Subcutaneous abdominal adipose tissue (tissue), 5 donors: ENCODE data around the gene STK40.

Experiments used
- H3K27ac ChIP-seq: one replicate; pipeline ENCODE4 v1.7.0; 2013; ENCODE audit warnings: low read depth, mild to moderate bottlenecking, inconsistent platforms, low read length, moderate library complexity
- H3K27me3 ChIP-seq, 5 donors: one replicate each; pipeline ENCODE4 v1.7.0; 2013; ENCODE audit warnings: low read length in 5 of 5, inconsistent platforms in 1 of 5; ENCODE audit not compliant: control insufficient read depth in 5 of 5, insufficient read depth in 4 of 5
- H3K36me3 ChIP-seq, 5 donors: one replicate each; pipeline ENCODE4 v1.7.0; 2013; ENCODE audit warnings: low read length in 5 of 5; ENCODE audit not compliant: control insufficient read depth in 5 of 5, insufficient read depth in 5 of 5
- H3K4me1 ChIP-seq, 5 donors: one replicate each; pipeline ENCODE4 v1.7.0; 2013; ENCODE audit warnings: low read length in 5 of 5, mild to moderate bottlenecking in 3 of 5, moderate library complexity in 1 of 5; ENCODE audit not compliant: control insufficient read depth in 5 of 5, insufficient read depth in 5 of 5
- H3K4me3 ChIP-seq, 5 donors: one replicate each; pipeline ENCODE4 v1.7.0; 2013; ENCODE audit warnings: low read length in 5 of 5, low read depth in 1 of 5
- H3K9ac ChIP-seq, 5 donors: one replicate each; pipeline ENCODE4 v1.7.0; 2013; ENCODE audit warnings: low read length in 5 of 5, mild to moderate bottlenecking in 4 of 5, moderate library complexity in 3 of 5
- H3K9me3 ChIP-seq, 5 donors: one replicate each; pipeline ENCODE4 v1.7.0; 2013; ENCODE audit warnings: low read length in 5 of 5; ENCODE audit not compliant: control insufficient read depth in 5 of 5
- donor health status: healthy.
- donor health status: healthy.
- donor health status: healthy.
- donor health status: healthy.
- donor health status: healthy.

The STK40 gene

GRCh38 chr1:36349241-36349671 is 36.5 kb downstream of the STK40 start:
- Histone ChIP-seq H3K9me3 (no peaks in the 10 kb centered on the region), H3K27ac (peak overlapping the region; percentile 80), H3K36me3 (peaks cover 0 to 81% (median 73%) of the 10 kb centered on the region in 5 donors), H3K27me3 (no peaks in the 10 kb centered on the region), H3K4me1 (peaks cover 7 to 43% (median 38%) of the 10 kb centered on the region in 5 donors), H3K4me3 (no peak overlapping the region), H3K9ac (peak overlapping the region; percentile 2 to 55 (median 41))

DNA sequence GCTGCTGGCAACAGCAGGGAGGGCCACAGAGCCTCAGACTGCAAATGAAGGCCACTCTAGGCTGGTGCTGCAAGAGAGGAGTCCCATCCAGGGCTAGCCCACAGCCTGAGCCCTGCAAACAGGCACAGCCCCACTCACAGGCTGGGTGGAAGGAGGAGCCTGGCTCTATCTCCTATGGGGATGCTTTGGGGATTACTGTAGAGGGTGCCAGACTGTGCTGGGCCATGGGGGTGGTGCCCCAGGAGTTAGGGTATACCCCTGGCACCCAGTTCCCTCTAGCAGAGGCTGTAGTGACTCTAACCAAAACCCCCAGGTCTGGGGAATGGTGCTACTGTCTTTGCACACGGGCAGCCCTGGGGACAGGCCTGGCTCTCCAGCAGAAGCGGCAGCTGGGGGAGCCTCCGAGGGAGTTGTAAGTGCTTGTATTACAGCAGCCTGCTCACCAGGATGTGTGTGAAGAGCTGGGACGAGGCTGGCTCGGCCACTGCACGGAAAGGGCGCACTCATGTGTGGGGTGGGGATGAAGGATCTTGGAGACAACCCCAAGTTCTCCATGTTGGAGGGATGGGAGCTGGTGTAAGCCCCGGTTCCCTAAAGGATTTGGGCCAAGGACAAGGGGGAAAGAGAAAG is 38.9 kb downstream of the STK40 start:
- H3K4me1 ChIP-seq: peaks cover 7 to 45% (median 43%) of the 10 kb centered on the region in 5 donors
- no peak overlapping the region for H3K4me3 ChIP-seq
- no peaks in the 10 kb centered on the region for H3K9me3 ChIP-seq
- no peak overlapping the region for H3K27ac ChIP-seq
- H3K9ac ChIP-seq: no peak overlapping the region
- H3K36me3 ChIP-seq: peaks cover 0 to 77% (median 69%) of the 10 kb centered on the region in 5 donors
- no peaks in the 10 kb centered on the region for H3K27me3 ChIP-seq

GRCh38 chr1:36345353-36345752 is 40.4 kb downstream of the STK40 start:
- Histone ChIP-seq H3K9me3 (no peaks in the 10 kb centered on the region), H3K27ac (no peak overlapping the region), H3K27me3 (no peaks in the 10 kb centered on the region), H3K9ac (no peak overlapping the region), H3K4me3 (no peak overlapping the region), H3K4me1 (peaks cover 7 to 30% (median 28%) of the 10 kb centered on the region in 5 donors), H3K36me3 (peaks cover 0 to 88% (median 80%) of the 10 kb centered on the region in 5 donors)

- H3K27me3 ChIP-seq: no peaks in the 10 kb centered on the region
- peaks cover 2 to 27% (median 21%) of the 10 kb centered on the region in 5 donors for H3K4me1 ChIP-seq
- H3K27ac ChIP-seq: peak overlapping the region; percentile 75
These were observed 41.4 kb downstream of the STK40 start for GRCh38 chr1:36344395-36344680.

GRCh38 chr1:36343651-36344394 is 41.9 kb downstream of the STK40 start:
- Histone ChIP-seq H3K4me1 (peaks cover 0 to 29% (median 24%) of the 10 kb centered on the region in 5 donors), H3K4me3 (no peak overlapping the region), H3K27ac (peak overlapping the region; percentile 75), H3K9me3 (no peaks in the 10 kb centered on the region), H3K27me3 (no peaks in the 10 kb centered on the region), H3K36me3 (peaks cover 0 to 92% (median 81%) of the 10 kb centered on the region in 5 donors), H3K9ac (peak overlapping the region in 2 of 5 donors; percentile 35 to 57)

More at GRCh38 chr1:36344395-36344680, 41.4 kb downstream of the STK40 start:
- peaks cover 0 to 93% (median 85%) of the 10 kb centered on the region in 5 donors for H3K36me3 ChIP-seq
- no peaks in the 10 kb centered on the region for H3K9me3 ChIP-seq
- H3K4me3 ChIP-seq: no peak overlapping the region
- H3K9ac ChIP-seq: peak overlapping the region in 1 of 5 donors; percentile 8

- peak overlapping the region in 3 of 5 donors; percentile 11 to 57 (median 35) for H3K9ac ChIP-seq
- peaks cover 0 to 80% (median 70%) of the 10 kb centered on the region in 5 donors for H3K36me3 ChIP-seq
- peak overlapping the region; percentile 75 for H3K27ac ChIP-seq
- H3K4me3 ChIP-seq: no peak overlapping the region
- H3K4me1 ChIP-seq: peaks cover 0 to 41% (median 32%) of the 10 kb centered on the region in 5 donors
- H3K9me3 ChIP-seq: no peaks in the 10 kb centered on the region
- no peaks in the 10 kb centered on the region for H3K27me3 ChIP-seq
These were observed 43.1 kb downstream of the STK40 start for GRCh38 chr1:36342426-36343185.

- H3K9me3 ChIP-seq: no peaks in the 10 kb centered on the region
- peaks cover 0 to 46% (median 32%) of the 10 kb centered on the region in 5 donors for H3K4me1 ChIP-seq
- peak overlapping the region in 1 of 5 donors; percentile 0 for H3K9ac ChIP-seq
- H3K36me3 ChIP-seq: peaks cover 0 to 73% (median 63%) of the 10 kb centered on the region in 5 donors
- no peak overlapping the region for H3K27ac ChIP-seq
- H3K27me3 ChIP-seq: no peaks in the 10 kb centered on the region
- no peak overlapping the region for H3K4me3 ChIP-seq
These were observed 44.0 kb downstream of the STK40 start for GRCh38 chr1:36341626-36342320.

- no peaks in the 10 kb centered on the region for H3K27me3 ChIP-seq
- H3K9me3 ChIP-seq: no peaks in the 10 kb centered on the region
- no peak overlapping the region for H3K9ac ChIP-seq
- no peak overlapping the region for H3K4me3 ChIP-seq
- H3K4me1 ChIP-seq: peaks cover 0 to 46% (median 32%) of the 10 kb centered on the region in 5 donors
- no peak overlapping the region for H3K27ac ChIP-seq
- H3K36me3 ChIP-seq: peaks cover 0 to 54% (median 45%) of the 10 kb centered on the region in 5 donors
These were observed 46.1 kb downstream of the STK40 start for GRCh38 chr1:36339615-36340014.

GRCh38 chr1:36339215-36339614 is 46.5 kb downstream of the STK40 start:
- H3K4me3 ChIP-seq: no peak overlapping the region
- H3K9ac ChIP-seq: no peak overlapping the region
- no peaks in the 10 kb centered on the region for H3K27me3 ChIP-seq
- no peaks in the 10 kb centered on the region for H3K9me3 ChIP-seq
- H3K36me3 ChIP-seq: peaks cover 0 to 50% (median 41%) of the 10 kb centered on the region in 5 donors
- peaks cover 0 to 46% (median 30%) of the 10 kb centered on the region in 5 donors for H3K4me1 ChIP-seq
- no peak overlapping the region for H3K27ac ChIP-seq
